Sigmoid colon (tissue), 7 donors: Measurements from ENCODE around the gene ALS2CL. TPM values are rescaled to one million over a fixed set of nuclear protein-coding genes. Genes with fewer than 3 reads are reported as not detected.

ENCODE experiments used
- DNase-seq: peaks from one replicate; pipeline ENCODE4 v3.0.0-alpha.2; 2019
- H3K27ac ChIP-seq, 4 donors: fragments of 200-600 bp; sonication (generic); one replicate each; pipeline ENCODE4 v1.5.1; 2016 to 2019; ENCODE audit warnings: mild to moderate bottlenecking in 1 of 4
- H3K27me3 ChIP-seq, 3 donors: fragments of 200-600 bp; sonication (generic); one replicate each; pipeline ENCODE4 v1.5.1; 2019; ENCODE audit warnings: mild to moderate bottlenecking in 1 of 3
- H3K36me3 ChIP-seq, 4 donors: fragments of 200-600 bp; sonication (generic); one replicate each; pipeline ENCODE4 v1.5.1; 2016 to 2019
- H3K4me1 ChIP-seq, 4 donors: fragments of 200-600 bp; sonication (generic); one replicate each; pipeline ENCODE4 v1.5.1; 2017 to 2019
- H3K4me3 ChIP-seq, 4 donors: fragments of 200-600 bp; sonication (generic); one replicate each; pipeline ENCODE4 v1.5.1; 2017 to 2019; ENCODE audit warnings: mild to moderate bottlenecking in 2 of 4, moderate library complexity in 1 of 4
- H3K9me3 ChIP-seq, 4 donors: fragments of 200-600 bp in 3 of 4; sonication (generic) in 3 of 4; one replicate each; pipeline versions ENCODE4 v1.5.1 to v1.6.1; 2013 to 2019
- CTCF ChIP-seq, 4 experiments: fragments of 450-650 bp in 3 of 4; fragments of 200-600 bp in 1 of 4; IDR thresholded peaks; one replicate each; pipeline ENCODE4 v1.5.1; 2016 to 2019; ENCODE audit warnings: antibody characterized with exemption in 4 of 4, mild to moderate bottlenecking in 3 of 4, moderate library complexity in 2 of 4
- EP300 ChIP-seq, 4 donors: sonication (generic); formaldehyde crosslinking; IDR thresholded peaks; one replicate each; pipeline ENCODE4 v1.6.1; 2017; ENCODE audit warnings: antibody characterized with exemption in 4 of 4
- POLR2A ChIP-seq, 2 donors: fragments of 450-650 bp; IDR thresholded peaks; one replicate each; pipeline ENCODE4 v1.6.1; 2016; ENCODE audit warnings: antibody characterized with exemption in 2 of 2, mild to moderate bottlenecking in 2 of 2, moderate library complexity in 2 of 2
- POLR2AphosphoS5 ChIP-seq, 4 donors: sonication (generic); formaldehyde crosslinking; IDR thresholded peaks; one replicate each; pipeline ENCODE4 v1.6.1; 2017; ENCODE audit warnings: antibody characterized with exemption in 4 of 4
- WGBS, 2 donors: extraction: QIAGEN DNeasy Blood & Tissue Kit; methylation state at CpG; one replicate each; pipeline ENCODE4 v1.1.7; 2013; 5-methylcytosine and 5-hydroxymethylcytosine counted together
- intact Hi-C: fragments of 100-400 bp; cut with DNase I; formaldehyde crosslinking; loops from one replicate; pipeline ENCODE4 v1.15.1; 2023
- polyA plus RNA-seq, 3 donors: library from polyadenylated mRNA; stranded (reverse); fragments of 200-250 nt; gene quantifications; one replicate each; pipeline ENCODE4 v1.2.3, GENCODE V29; 2013
- total RNA-seq, 4 donors: library from RNA; depleted of rRNA; stranded (reverse); fragments of >200 nt; gene quantifications; one replicate each; pipeline ENCODE4 v1.1.0, GENCODE V29; 2016
- donor health status: healthy with polysubstance abuse.
- donor health status: Bipolar disorder and iron deficiency.
- donor health status: healthy.

Gene ALS2CL
- total and polyA plus RNA-seq, 7 donors = 3.9 to 35.0 (median 5.4) TPM

- Histone ChIP-seq H3K4me3 (no peak overlapping the region), H3K4me1 (peaks cover 0 to 27% (median 11%) of the 10 kb centered on the region in 4 donors), H3K27ac (no peak overlapping the region), H3K27me3 (no peaks in the 10 kb centered on the region), H3K36me3 (no peaks in the 10 kb centered on the region), H3K9me3 (no peaks in the 10 kb centered on the region)
- DNase-seq = peak; percentile 57
- 79 to 88% methylated on average over 8 of the region's 8 CpGs for WGBS, 2 donors
- intact Hi-C loops = no loop called here
- TF ChIP-seq EP300 (IDR thresholded peaks at IDR 0.05) = no peak
- no peak for TF ChIP-seq POLR2AphosphoS5 (IDR thresholded peaks at IDR 0.05)
- TF ChIP-seq POLR2A (IDR thresholded peaks at IDR 0.05) = no peak
- no peak for TF ChIP-seq CTCF (IDR thresholded peaks at IDR 0.05)
Measured at GRCh38 chr3:46667061-46667621, 26.3 kb downstream of the ALS2CL start.

GRCh38 chr3:46666453-46666845 is 27.0 kb downstream of the ALS2CL start:
- no peak overlapping the region for H3K4me3 ChIP-seq
- peaks cover 0 to 27% (median 11%) of the 10 kb centered on the region in 4 donors for H3K4me1 ChIP-seq
- H3K36me3 ChIP-seq = no peaks in the 10 kb centered on the region
- no peaks in the 10 kb centered on the region for H3K27me3 ChIP-seq
- no peaks in the 10 kb centered on the region for H3K9me3 ChIP-seq
- DNase-seq = peak; percentile 61
- 44 to 68% methylated on average over 7 of the region's 7 CpGs for WGBS, 2 donors
- intact Hi-C loops = no loop called here
- no peak overlapping the region for H3K27ac ChIP-seq
- TF ChIP-seq CTCF (IDR thresholded peaks at IDR 0.05) (no peak), EP300 (IDR thresholded peaks at IDR 0.05) (no peak), POLR2A (IDR thresholded peaks at IDR 0.05) (no peak), POLR2AphosphoS5 (IDR thresholded peaks at IDR 0.05) (no peak)

GRCh38 chr3:46665763-46666452 is 27.6 kb downstream of the ALS2CL start:
- Histone ChIP-seq H3K36me3 (no peaks in the 10 kb centered on the region), H3K27ac (no peak overlapping the region), H3K9me3 (no peaks in the 10 kb centered on the region), H3K4me3 (no peak overlapping the region), H3K4me1 (peaks cover 0 to 27% (median 11%) of the 10 kb centered on the region in 4 donors), H3K27me3 (no peaks in the 10 kb centered on the region)
- WGBS, 2 donors = 54 to 76% methylated on average over 9 of the region's 9 CpGs
- peak; percentile 45 for DNase-seq
- no peak for TF ChIP-seq POLR2AphosphoS5 (IDR thresholded peaks at IDR 0.05)
- TF ChIP-seq POLR2A (IDR thresholded peaks at IDR 0.05) = no peak
- no peak for TF ChIP-seq CTCF (IDR thresholded peaks at IDR 0.05)
- TF ChIP-seq EP300 (IDR thresholded peaks at IDR 0.05) = no peak
- intact Hi-C loops = no loop called here

- WGBS, 2 donors = 73 to 87% methylated on average over 23 of the region's 23 CpGs
- DNase-seq = no peak
- intact Hi-C loops = no loop called here
Measured at GRCh38 chr3:46664971-46665762, 28.3 kb downstream of the ALS2CL start.

More at GRCh38 chr3:46664971-46665762, 28.3 kb downstream of the ALS2CL start:
- Histone ChIP-seq H3K4me3 (no peak overlapping the region), H3K9me3 (no peaks in the 10 kb centered on the region), H3K4me1 (peaks cover 0 to 27% (median 11%) of the 10 kb centered on the region in 4 donors), H3K27me3 (no peaks in the 10 kb centered on the region), H3K36me3 (no peaks in the 10 kb centered on the region), H3K27ac (no peak overlapping the region)
- no peak for TF ChIP-seq CTCF (IDR thresholded peaks at IDR 0.05)
- TF ChIP-seq POLR2A (IDR thresholded peaks at IDR 0.05) = no peak
- TF ChIP-seq EP300 (IDR thresholded peaks at IDR 0.05) = no peak
- no peak for TF ChIP-seq POLR2AphosphoS5 (IDR thresholded peaks at IDR 0.05)
